GDM1 (cell line): ENCODE measurements around the gene ZNF275.
"Not testable (repeated sequence)": the region's sequence is repeated elsewhere in the genome, so short reads cannot be mapped to it uniquely, and the experiment has no call there.

Experiments
- DNase-seq: peaks from one replicate; lab custom pipeline; 2025; lab: John Stamatoyannopoulos, UW

The ZNF275 gene

GRCh38 chrX:153361781-153362397 lies 27.9 kb downstream of the ZNF275 start:
- DNase-seq = no peak

- no peak for DNase-seq
Observed at GRCh38 chrX:153365670-153366069, 31.7 kb downstream of the ZNF275 start.

GRCh38 chrX:153366119-153366518 lies 32.2 kb downstream of the ZNF275 start:
- no peak for DNase-seq

- no peak for DNase-seq
Observed at GRCh38 chrX:153366878-153367538, 33.1 kb downstream of the ZNF275 start.

GRCh38 chrX:153370293-153371055 lies 36.5 kb downstream of the ZNF275 start:
- no peak for DNase-seq

- DNase-seq = no peak
Observed at GRCh38 chrX:153371256-153371655, 37.3 kb downstream of the ZNF275 start.

GRCh38 chrX:153372949-153373348 lies 39.0 kb downstream of the ZNF275 start:
- DNase-seq = no peak

GRCh38 chrX:153374426-153374825 lies 40.5 kb downstream of the ZNF275 start:
- no peak for DNase-seq

- no peak for DNase-seq
Observed at GRCh38 chrX:153375571-153375970, 41.6 kb downstream of the ZNF275 start.

GRCh38 chrX:153377727-153378126 lies 43.8 kb downstream of the ZNF275 start:
- no peak for DNase-seq

- DNase-seq = no peak
Observed at GRCh38 chrX:153378607-153379006, 44.7 kb downstream of the ZNF275 start.

GRCh38 chrX:153379508-153379907 lies 45.6 kb downstream of the ZNF275 start:
- no peak for DNase-seq

GRCh38 chrX:153379971-153380581 lies 46.1 kb downstream of the ZNF275 start:
- no peak for DNase-seq

- no peak for DNase-seq
Observed at GRCh38 chrX:153380691-153381090, 46.7 kb downstream of the ZNF275 start.

- DNase-seq = no peak
Observed at GRCh38 chrX:153381684-153382532, 48.0 kb downstream of the ZNF275 start.

- no peak for DNase-seq
Observed at GRCh38 chrX:153382563-153383482, 48.9 kb downstream of the ZNF275 start.

- DNase-seq = no peak
Observed at GRCh38 chrX:153384390-153384789, 50.4 kb downstream of the ZNF275 start.

GRCh38 chrX:153384973-153385372 lies 51.0 kb downstream of the ZNF275 start:
- DNase-seq = not testable (repeated sequence)

- no peak for DNase-seq
Observed at GRCh38 chrX:153386097-153386496, 52.1 kb downstream of the ZNF275 start.

GRCh38 chrX:153387345-153387744 lies 53.4 kb downstream of the ZNF275 start:
- no peak for DNase-seq
